Uterus (tissue), 4 donors: ENCODE results near the gene UVSSA. TPM values are rescaled to one million over a fixed set of nuclear protein-coding genes. Genes with fewer than 3 reads are reported as not detected.

Experiments
- DNase-seq, 2 donors: peaks; one replicate each; pipeline ENCODE4 v3.0.0-alpha.2; 2019 to 2020
- H3K27ac ChIP-seq, 2 donors: fragments of 200-600 bp; sonication (generic); 1 replicate in 1 of 2; 2 replicates in 1 of 2; pipeline ENCODE4 v1.5.1; 2016 to 2018
- H3K27me3 ChIP-seq, 2 donors: fragments of 200-600 bp; sonication (generic); one replicate each; pipeline ENCODE4 v1.5.1; 2018 to 2019; ENCODE audit warnings: control low read depth in 1 of 2
- H3K36me3 ChIP-seq, 2 donors: fragments of 200-600 bp; sonication (generic); one replicate each; pipeline ENCODE4 v1.5.1; 2019; ENCODE audit warnings: control low read depth in 1 of 2
- H3K4me1 ChIP-seq, 2 donors: fragments of 200-600 bp; sonication (generic); one replicate each; pipeline ENCODE4 v1.5.1; 2018 to 2019; ENCODE audit warnings: control low read depth in 1 of 2
- H3K4me3 ChIP-seq, 2 donors: fragments of 200-600 bp; sonication (generic); 1 replicate in 1 of 2; 2 replicates in 1 of 2; pipeline ENCODE4 v1.5.1; 2018 to 2019; ENCODE audit warnings: mild to moderate bottlenecking in 1 of 2
- H3K9me3 ChIP-seq, 2 donors: fragments of 200-600 bp; sonication (generic); one replicate each; pipeline ENCODE4 v1.5.1; 2019; ENCODE audit warnings: control low read depth in 1 of 2
- POLR2A ChIP-seq, 2 donors: fragments of 450-650 bp; IDR thresholded peaks; one replicate each; pipeline ENCODE4 v1.6.1; 2016; ENCODE audit warnings: antibody characterized with exemption in 2 of 2, mild to moderate bottlenecking in 1 of 2, moderate library complexity in 1 of 2
- intact Hi-C: fragments of 100-400 bp; cut with DNase I; formaldehyde crosslinking; loops from one replicate; pipeline ENCODE4 v1.15.1; 2023; ENCODE audit warnings: low total_unique reads
- total RNA-seq, 4 donors: library from RNA; depleted of rRNA in 3 of 4; stranded (reverse); fragments of >200 nt in 3 of 4; gene quantifications; one replicate each; pipeline versions ENCODE4 v1.1.0 to v1.2.4, GENCODE V29; 2014 to 2023
- TF ChIP-seq, protein P1 (sequence below), 4 experiments: fragments of 200-600 bp in 2 of 4; fragments of 450-650 bp in 2 of 4; sonication (generic) in 2 of 4; IDR thresholded peaks; one replicate each; pipeline ENCODE4 v1.5.1; 2016 to 2019; ENCODE audit warnings: antibody characterized with exemption in 4 of 4, mild to moderate bottlenecking in 2 of 4, moderate library complexity in 1 of 4
- donor health status: DM: yes; HTN: yes; CAD: no.

The UVSSA gene
- total RNA-seq, 4 donors from 2014 or later: 13.1 to 37.2 (median 19.3) TPM

DNA sequence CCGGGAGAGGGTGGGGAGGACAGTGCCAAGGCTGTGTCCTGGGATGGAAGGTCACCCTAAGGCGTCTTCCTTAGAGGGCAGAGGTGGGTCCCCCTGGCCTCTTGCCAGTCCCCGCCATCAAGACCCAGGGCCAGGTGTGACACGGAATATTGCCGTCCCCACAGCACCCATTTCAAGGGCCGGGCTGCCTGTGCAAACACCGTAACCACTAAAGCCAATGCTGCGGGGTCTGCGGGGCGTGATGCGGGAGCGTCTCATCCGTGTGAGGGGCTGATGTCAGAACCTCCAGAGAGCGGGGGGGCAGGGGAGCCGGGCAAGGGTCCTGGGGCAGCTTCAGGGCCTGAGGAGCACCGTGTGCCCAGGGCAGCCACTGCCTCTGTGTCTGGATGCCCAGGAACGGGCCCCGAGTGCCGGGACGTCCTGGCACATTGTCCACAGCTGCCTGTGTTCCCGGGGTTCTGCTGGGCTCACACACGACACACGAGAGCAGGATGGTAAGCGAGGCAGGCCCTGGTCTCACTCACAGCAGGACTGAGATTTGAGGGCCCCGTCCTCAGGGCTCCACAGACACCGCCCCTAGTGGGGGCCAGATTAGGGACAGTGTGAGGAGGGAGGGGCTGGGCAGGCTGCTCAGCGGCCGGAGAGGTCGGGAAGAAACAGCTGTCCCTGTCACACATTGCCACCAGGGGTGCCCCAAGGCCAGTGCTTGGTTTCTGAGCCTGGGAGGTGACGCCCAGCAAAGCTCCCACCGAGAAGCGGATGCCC lies 30.0 kb downstream of the UVSSA start:
- no peaks in the 10 kb centered on the region for H3K9me3 ChIP-seq
- no peak overlapping the region for H3K4me3 ChIP-seq
- TF ChIP-seq, protein P1, sequence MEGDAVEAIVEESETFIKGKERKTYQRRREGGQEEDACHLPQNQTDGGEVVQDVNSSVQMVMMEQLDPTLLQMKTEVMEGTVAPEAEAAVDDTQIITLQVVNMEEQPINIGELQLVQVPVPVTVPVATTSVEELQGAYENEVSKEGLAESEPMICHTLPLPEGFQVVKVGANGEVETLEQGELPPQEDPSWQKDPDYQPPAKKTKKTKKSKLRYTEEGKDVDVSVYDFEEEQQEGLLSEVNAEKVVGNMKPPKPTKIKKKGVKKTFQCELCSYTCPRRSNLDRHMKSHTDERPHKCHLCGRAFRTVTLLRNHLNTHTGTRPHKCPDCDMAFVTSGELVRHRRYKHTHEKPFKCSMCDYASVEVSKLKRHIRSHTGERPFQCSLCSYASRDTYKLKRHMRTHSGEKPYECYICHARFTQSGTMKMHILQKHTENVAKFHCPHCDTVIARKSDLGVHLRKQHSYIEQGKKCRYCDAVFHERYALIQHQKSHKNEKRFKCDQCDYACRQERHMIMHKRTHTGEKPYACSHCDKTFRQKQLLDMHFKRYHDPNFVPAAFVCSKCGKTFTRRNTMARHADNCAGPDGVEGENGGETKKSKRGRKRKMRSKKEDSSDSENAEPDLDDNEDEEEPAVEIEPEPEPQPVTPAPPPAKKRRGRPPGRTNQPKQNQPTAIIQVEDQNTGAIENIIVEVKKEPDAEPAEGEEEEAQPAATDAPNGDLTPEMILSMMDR (IDR thresholded peaks at IDR 0.05): no peak
- no peaks in the 10 kb centered on the region for H3K36me3 ChIP-seq
- H3K27ac ChIP-seq: no peak overlapping the region
- no peak for DNase-seq
- intact Hi-C loops: no loop called here
- H3K4me1 ChIP-seq: no peaks in the 10 kb centered on the region
- no peaks in the 10 kb centered on the region for H3K27me3 ChIP-seq

DNA sequence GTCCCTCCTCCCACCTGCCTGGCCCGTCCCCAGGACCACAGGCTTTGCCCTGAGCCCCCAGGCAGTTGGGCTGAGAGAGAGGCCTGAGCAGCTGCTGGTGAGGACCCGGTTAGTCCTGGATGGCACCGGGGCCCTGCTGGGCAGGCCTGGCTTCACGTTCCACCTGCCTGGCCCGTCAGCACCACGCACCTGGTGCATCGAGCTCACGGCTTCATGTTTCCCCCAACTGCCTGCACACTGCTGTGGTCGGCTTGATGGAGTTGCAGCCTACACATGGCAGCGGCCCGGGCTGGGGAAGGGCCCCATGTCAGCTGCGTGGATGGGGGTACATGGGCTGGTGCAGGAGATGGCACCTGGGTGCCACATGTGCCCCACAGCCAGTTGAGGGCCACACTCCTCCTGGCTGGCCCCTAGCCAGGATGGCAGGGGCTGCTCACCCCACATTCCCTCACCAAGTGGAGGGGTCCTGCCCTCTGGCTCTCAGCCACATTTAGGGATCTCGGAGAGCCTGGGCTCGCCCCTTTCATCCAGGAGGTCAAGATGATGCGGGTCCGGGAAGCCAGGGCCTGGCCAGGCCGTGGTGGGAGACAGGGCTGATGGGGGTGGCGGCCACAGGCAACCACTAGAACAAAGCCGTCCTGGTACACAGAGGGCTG lies 30.7 kb downstream of the UVSSA start:
- Histone ChIP-seq H3K9me3 (no peaks in the 10 kb centered on the region), H3K4me3 (no peak overlapping the region), H3K27me3 (no peaks in the 10 kb centered on the region), H3K36me3 (no peaks in the 10 kb centered on the region), H3K4me1 (no peaks in the 10 kb centered on the region), H3K27ac (no peak overlapping the region)
- intact Hi-C loops: no loop called here
- no peak for TF ChIP-seq POLR2A (IDR thresholded peaks at IDR 0.05)
- TF ChIP-seq, protein P1 (IDR thresholded peaks at IDR 0.05): no peak
- DNase-seq: no peak

DNA sequence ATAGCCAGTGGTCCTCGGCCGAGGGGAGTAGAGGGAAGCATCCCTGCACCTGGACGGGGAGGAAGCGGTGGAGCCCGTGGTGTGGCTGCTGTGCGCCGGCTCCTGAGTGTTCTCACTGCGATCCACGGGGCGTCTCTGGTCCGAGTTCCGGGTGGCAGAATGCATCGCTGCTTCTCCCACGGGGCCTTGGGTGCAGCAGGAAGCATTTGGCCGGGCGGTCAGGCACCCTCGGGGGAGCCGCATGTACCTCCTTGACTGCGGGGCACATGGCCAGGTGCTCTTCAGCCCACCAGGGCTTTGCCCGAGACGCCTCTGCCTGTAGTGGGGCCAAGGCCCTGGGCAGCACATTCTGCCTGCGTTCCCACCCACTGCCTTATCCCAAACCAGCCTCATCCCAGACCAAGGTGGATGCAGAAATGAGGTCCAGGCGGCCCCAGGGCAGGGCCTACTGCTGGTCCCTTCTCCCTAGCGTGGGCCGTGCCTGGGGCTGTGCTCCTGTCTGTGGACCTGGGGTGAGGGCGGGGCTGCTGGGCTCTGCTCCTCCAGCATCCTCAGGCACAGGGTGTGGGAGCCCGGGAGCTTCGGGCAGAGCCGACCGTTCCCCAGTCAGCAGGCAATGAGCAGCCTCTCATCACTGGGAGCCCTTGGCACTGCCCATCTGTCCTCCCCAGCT lies 31.7 kb downstream of the UVSSA start:
- H3K27me3 ChIP-seq: no peaks in the 10 kb centered on the region
- TF ChIP-seq, protein P1 (IDR thresholded peaks at IDR 0.05): no peak
- TF ChIP-seq POLR2A (IDR thresholded peaks at IDR 0.05): no peak
- H3K36me3 ChIP-seq: no peaks in the 10 kb centered on the region
- no peaks in the 10 kb centered on the region for H3K9me3 ChIP-seq
- DNase-seq: no peak
- H3K27ac ChIP-seq: no peak overlapping the region
- intact Hi-C loops: no loop called here
- H3K4me3 ChIP-seq: no peak overlapping the region
- no peaks in the 10 kb centered on the region for H3K4me1 ChIP-seq

DNA sequence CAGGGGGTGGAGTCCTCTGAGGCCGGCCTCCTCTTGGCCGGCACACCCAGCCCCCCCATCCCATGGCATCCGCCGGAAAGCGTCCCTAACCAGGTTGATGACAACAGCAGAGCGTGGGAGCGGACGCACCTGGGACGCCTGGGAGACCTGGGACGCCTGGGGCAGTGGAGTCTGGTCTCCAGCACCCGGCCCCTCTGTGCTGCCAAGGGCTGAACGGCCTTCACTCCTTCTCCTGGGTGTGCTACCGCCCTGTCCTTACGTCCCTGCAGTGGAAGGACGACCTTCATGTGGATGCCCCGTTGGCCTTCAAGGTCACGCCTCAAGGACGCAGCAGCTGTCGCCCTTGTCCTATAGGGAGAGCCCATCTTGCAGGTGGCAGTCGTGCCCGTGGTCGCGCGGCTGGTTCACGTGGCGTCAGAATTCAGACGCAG lies 32.4 kb downstream of the UVSSA start:
- Histone ChIP-seq H3K36me3 (no peaks in the 10 kb centered on the region), H3K4me1 (no peaks in the 10 kb centered on the region), H3K9me3 (no peaks in the 10 kb centered on the region), H3K4me3 (no peak overlapping the region), H3K27me3 (no peaks in the 10 kb centered on the region), H3K27ac (no peak overlapping the region)
- TF ChIP-seq, protein P1 (IDR thresholded peaks at IDR 0.05): no peak
- TF ChIP-seq POLR2A (IDR thresholded peaks at IDR 0.05): no peak
- DNase-seq: no peak
- intact Hi-C loops: no loop called here

DNA sequence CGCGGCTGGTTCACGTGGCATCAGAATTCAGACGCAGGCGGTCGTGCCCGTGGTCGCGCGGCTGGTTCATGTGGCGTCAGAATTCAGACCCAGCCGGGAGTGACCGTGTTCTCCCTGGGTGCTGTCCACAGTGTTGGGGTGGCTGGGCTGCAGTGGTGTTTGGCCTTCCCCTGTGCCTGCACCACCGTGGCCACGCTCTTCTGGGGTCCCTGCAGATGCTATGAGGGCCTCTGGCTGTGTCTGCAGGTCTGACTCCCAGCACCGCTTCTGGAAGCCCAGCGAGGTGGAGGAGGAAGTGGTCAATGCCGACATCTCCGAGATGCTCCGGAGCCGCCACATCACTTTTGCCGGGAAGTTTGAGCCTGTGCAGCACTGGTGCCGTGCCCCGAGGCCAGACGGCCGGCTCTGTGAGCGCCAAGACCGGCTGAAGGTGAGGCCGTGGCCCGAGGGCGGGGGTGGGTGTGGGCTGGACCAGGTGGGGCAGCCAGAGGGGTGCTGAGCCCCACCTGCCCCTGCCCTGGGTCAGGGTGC lies 32.9 kb downstream of the UVSSA start:
- H3K4me3 ChIP-seq: no peak overlapping the region
- DNase-seq: no peak

More for the DNA sequence above, 32.9 kb downstream of the UVSSA start:
- intact Hi-C loops: no loop called here
- H3K27me3 ChIP-seq: no peaks in the 10 kb centered on the region
- H3K27ac ChIP-seq: no peak overlapping the region
- no peaks in the 10 kb centered on the region for H3K9me3 ChIP-seq
- TF ChIP-seq POLR2A (IDR thresholded peaks at IDR 0.05): no peak
- TF ChIP-seq, protein P1 (IDR thresholded peaks at IDR 0.05): no peak
- H3K36me3 ChIP-seq: no peaks in the 10 kb centered on the region
- H3K4me1 ChIP-seq: no peaks in the 10 kb centered on the region
